ENCODE data around the gene TOMM40. TPM values are rescaled to one million over a fixed set of nuclear protein-coding genes. Genes with fewer than 3 reads are reported as not detected.
A peak's percentile ranks its signal among the peaks of the same experiment; 100 is the strongest.

The TOMM40 gene
- total and polyA plus RNA-seq, 2 of the 13 experiments (the other 11 are each of a cell fraction or from before 2014, with no cell fraction given) = 72.0 to 110 TPM

DNA sequence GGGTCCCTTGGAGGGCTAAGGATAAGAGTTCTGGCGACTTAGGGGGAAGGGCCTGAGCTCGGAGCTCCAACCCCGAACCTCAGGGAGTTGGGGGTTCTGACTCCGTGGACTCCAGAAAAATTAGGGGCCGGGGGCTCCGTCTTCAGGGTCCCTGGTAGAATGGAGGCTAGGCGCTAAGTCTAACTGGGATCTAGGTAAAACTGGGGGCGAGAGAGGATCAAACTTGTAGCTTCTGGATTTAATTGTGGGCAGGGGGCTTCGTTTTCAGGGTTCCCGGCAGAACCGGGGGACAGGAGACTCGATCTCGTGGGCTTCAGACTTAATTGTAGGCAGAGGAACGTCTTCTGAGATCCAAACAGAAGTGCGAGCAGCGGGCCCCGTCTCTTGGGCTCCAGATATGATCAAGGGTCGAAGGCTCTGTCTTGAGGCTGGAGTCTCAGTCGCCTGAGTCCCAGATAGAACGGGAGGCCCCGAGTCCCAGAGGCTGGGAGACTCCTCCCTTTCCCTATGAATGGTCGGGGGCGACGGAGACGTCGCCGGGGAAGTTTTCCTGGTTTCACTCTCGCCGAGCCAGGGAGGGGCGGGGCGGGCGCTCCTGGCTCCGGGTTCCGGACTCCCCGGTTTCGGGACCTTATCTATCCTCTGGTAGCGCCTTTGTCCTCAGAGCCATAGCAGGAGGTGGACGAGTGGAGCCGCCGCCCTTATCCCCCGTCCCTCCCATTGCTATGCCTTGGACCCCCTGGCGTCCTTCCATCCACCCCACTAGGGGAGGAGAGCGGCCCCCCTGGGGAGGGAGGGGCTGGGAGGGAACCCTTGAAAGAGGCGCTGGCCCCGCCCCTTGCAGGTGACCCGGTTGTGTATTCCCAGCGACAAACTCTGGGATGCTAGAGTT lies 43.7 kb upstream of the TOMM40 start (continued):
- TF ChIP-seq, protein P1, sequence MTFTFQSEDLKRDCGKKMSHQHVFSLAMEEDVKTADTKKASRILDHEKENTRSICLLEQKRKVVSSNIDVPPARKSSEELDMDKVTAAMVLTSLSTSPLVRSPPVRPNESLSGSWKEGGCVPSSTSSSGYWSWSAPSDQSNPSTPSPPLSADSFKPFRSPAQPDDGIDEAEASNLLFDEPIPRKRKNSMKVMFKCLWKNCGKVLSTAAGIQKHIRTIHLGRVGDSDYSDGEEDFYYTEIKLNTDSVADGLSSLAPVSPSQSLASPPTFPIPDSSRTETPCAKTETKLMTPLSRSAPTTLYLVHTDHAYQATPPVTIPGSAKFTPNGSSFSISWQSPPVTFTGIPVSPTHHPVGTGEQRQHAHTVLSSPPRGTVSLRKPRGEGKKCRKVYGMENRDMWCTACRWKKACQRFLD (CRISPR knock-in tag; IDR thresholded peaks at IDR 0.05; ENCODE audit: borderline replicate concordance) = no peak
- TF ChIP-seq ZNF768 (CRISPR knock-in tag; IDR thresholded peaks at IDR 0.05) (no peak), SALL2 (CRISPR knock-in tag; IDR thresholded peaks at IDR 0.05) (no peak), EEA1 (CRISPR knock-in tag; IDR thresholded peaks at IDR 0.05; ENCODE audit: borderline replicate concordance) (no peak), SNAI1 (CRISPR knock-in tag; IDR thresholded peaks at IDR 0.05; ENCODE audit: borderline replicate concordance) (0 out of 2 replicates have a peak, but pooled peaks have one; percentile 25), GATA4 (IDR thresholded peaks at IDR 0.05; ENCODE audit: borderline replicate concordance, low read depth) (no peak), ZBTB7A (CRISPR knock-in tag; IDR thresholded peaks at IDR 0.05) (peak; percentile 36; the same call in 1 of the 2 replicates), GABPA (IDR thresholded peaks at IDR 0.05; ENCODE audit: low read depth, low read length) (peak; percentile 37), GABPA (CRISPR knock-in tag; IDR thresholded peaks at IDR 0.05; ENCODE audit: low read depth) (peak; percentile 69), AHR (CRISPR knock-in tag; IDR thresholded peaks at IDR 0.05) (no peak), SPEN (CRISPR knock-in tag; IDR thresholded peaks at IDR 0.05; ENCODE audit: low read depth) (no peak), ZNF34 (CRISPR knock-in tag; IDR thresholded peaks at IDR 0.05; ENCODE audit: borderline replicate concordance) (no peak), ZFP62 (CRISPR knock-in tag; IDR thresholded peaks at IDR 0.05) (no peak)
- TF ChIP-seq, protein P2, sequence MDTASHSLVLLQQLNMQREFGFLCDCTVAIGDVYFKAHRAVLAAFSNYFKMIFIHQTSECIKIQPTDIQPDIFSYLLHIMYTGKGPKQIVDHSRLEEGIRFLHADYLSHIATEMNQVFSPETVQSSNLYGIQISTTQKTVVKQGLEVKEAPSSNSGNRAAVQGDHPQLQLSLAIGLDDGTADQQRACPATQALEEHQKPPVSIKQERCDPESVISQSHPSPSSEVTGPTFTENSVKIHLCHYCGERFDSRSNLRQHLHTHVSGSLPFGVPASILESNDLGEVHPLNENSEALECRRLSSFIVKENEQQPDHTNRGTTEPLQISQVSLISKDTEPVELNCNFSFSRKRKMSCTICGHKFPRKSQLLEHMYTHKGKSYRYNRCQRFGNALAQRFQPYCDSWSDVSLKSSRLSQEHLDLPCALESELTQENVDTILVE (CRISPR knock-in tag; IDR thresholded peaks at IDR 0.05) = peak; percentile 22; the same call in 1 of the 2 replicates
- TF ChIP-seq, protein P3, sequence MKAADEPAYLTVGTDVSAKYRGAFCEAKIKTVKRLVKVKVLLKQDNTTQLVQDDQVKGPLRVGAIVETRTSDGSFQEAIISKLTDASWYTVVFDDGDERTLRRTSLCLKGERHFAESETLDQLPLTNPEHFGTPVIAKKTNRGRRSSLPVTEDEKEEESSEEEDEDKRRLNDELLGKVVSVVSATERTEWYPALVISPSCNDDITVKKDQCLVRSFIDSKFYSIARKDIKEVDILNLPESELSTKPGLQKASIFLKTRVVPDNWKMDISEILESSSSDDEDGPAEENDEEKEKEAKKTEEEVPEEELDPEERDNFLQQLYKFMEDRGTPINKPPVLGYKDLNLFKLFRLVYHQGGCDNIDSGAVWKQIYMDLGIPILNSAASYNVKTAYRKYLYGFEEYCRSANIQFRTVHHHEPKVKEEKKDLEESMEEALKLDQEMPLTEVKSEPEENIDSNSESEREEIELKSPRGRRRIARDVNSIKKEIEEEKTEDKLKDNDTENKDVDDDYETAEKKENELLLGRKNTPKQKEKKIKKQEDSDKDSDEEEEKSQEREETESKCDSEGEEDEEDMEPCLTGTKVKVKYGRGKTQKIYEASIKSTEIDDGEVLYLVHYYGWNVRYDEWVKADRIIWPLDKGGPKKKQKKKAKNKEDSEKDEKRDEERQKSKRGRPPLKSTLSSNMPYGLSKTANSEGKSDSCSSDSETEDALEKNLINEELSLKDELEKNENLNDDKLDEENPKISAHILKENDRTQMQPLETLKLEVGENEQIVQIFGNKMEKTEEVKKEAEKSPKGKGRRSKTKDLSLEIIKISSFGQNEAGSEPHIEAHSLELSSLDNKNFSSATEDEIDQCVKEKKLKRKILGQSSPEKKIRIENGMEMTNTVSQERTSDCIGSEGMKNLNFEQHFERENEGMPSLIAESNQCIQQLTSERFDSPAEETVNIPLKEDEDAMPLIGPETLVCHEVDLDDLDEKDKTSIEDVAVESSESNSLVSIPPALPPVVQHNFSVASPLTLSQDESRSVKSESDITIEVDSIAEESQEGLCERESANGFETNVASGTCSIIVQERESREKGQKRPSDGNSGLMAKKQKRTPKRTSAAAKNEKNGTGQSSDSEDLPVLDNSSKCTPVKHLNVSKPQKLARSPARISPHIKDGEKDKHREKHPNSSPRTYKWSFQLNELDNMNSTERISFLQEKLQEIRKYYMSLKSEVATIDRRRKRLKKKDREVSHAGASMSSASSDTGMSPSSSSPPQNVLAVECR (CRISPR knock-in tag; IDR thresholded peaks at IDR 0.05; ENCODE audit: borderline replicate concordance) = no peak; the same call in 1 of the 2 replicates
- TF ChIP-seq, protein P4, sequence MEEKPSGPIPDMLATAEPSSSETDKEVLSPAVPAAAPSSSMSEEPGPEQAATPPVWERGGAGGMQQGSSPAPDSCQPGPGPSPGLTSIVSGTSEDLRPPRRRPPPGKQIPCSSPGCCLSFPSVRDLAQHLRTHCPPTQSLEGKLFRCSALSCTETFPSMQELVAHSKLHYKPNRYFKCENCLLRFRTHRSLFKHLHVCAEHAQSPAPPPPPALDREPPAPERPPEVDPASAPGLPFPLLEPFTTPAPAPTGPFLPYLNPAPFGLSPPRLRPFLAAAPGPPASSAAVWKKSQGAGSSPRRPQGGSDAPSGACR (CRISPR knock-in tag; IDR thresholded peaks at IDR 0.05) = 0 out of 2 replicates have a peak, but pooled peaks have one; percentile 1

Data from HepG2 (cell line).